ENCODE measurements around the gene EPHA3. TPM values are rescaled to one million over a fixed set of nuclear protein-coding genes. Genes with fewer than 3 reads are reported as not detected.

The EPHA3 gene
- total and polyA plus RNA-seq, 2 of the 4 experiments (the other 2 are of a cell fraction): 0.10 to 0.18 TPM

GRCh38 chr3:89252860-89253259 is 145.4 kb downstream of the EPHA3 start:
- POLR2A ChIA-PET (ENCODE audit: unreplicated experiment): no interaction called here
- Histone ChIP-seq H3K23ac (ENCODE audit: low read depth, low read length) (no peak overlapping the region), H3K9me1 (ENCODE audit: insufficient read depth, low read length) (no peaks in the 10 kb centered on the region), H3K9ac (ENCODE audit: low read depth, low read length) (no peak overlapping the region), H2AK9ac (replicated peaks; ENCODE audit: low read depth, low read length, poor library complexity) (no peak overlapping the region), H3K4me1 (ENCODE audit: control insufficient read depth, insufficient read depth, low read length) (no peaks in the 10 kb centered on the region), H4K20me1 (ENCODE audit: insufficient read depth, low read length) (no peaks in the 10 kb centered on the region), H3K4ac (ENCODE audit: low read depth, low read length) (no peak overlapping the region), H2AK5ac (ENCODE audit: low read depth, low read length) (no peak overlapping the region), H4K91ac (ENCODE audit: insufficient read depth, low read depth, low read length) (no peak overlapping the region), H3K14ac (replicated peaks; ENCODE audit: low read depth, low read length) (no peak overlapping the region), H3K27ac (ENCODE audit: insufficient read depth, low read length) (no peak overlapping the region), H3K4me3 (ENCODE audit: insufficient read depth, low read depth, low read length) (no peak overlapping the region), H3K18ac (ENCODE audit: low read depth, low read length) (no peak overlapping the region), H2BK20ac (ENCODE audit: low read depth, low read length) (no peak overlapping the region), H3K9me3 (ENCODE audit: control insufficient read depth, insufficient read depth, low read length) (no peaks in the 10 kb centered on the region), H2BK5ac (ENCODE audit: low read depth, low read length, poor library complexity, severe bottlenecking) (no peak overlapping the region), H2BK15ac (ENCODE audit: low read depth, low read length) (no peak overlapping the region), H4K5ac (ENCODE audit: low read depth, low read length) (no peak overlapping the region), H4K8ac (ENCODE audit: low read depth in 2 of 2, low read length in 2 of 2) (no peak overlapping the region), H3K79me1 (ENCODE audit: low read depth in 1 of 2, low read length in 2 of 2) (no peaks in the 10 kb centered on the region), H3K27me3 (ENCODE audit: control insufficient read depth, insufficient read depth, low read length) (no peaks in the 10 kb centered on the region), H3K36me3 (ENCODE audit: control insufficient read depth, insufficient read depth, low read length) (no peaks in the 10 kb centered on the region), H2BK120ac (ENCODE audit: low read depth, low read length) (no peak overlapping the region), H3K56ac (ENCODE audit: extremely low read depth, insufficient read depth, low read length) (no peak overlapping the region), H3K4me2 (ENCODE audit: low read depth, low read length) (no peak overlapping the region), H2AFZ (replicated peaks; ENCODE audit: low read length, poor library complexity) (no peak overlapping the region)
- no CpG with 5 or more reads among the region's 2 CpGs for WGBS, 2 experiments (ENCODE audit: extremely low coverage in 2 of 2, insufficient read length in 1 of 2)
- no TSS peak for BruUV-seq (replicated peaks)
- ATAC-seq (ENCODE audit: low read depth) (no peak), DNase-seq (no peak)
- in situ Hi-C loops (cut with MboI; ENCODE audit: low sequenced_read_pairs): no loop called here
- intact Hi-C loops (cut with micrococcal nuclease): no loop called here
- CTCF ChIA-PET: no interaction called here
- TF ChIP-seq MXI1 (IDR thresholded peaks at IDR 0.05; ENCODE audit: borderline replicate concordance, low read depth, low read length) (no peak), SMC3 (IDR thresholded peaks at IDR 0.05; ENCODE audit: low read depth, low read length) (no peak), NFE2L2 (IDR thresholded peaks at IDR 0.05; ENCODE audit: low read depth, low read length) (no peak), MAFK (IDR thresholded peaks at IDR 0.05; ENCODE audit: low read depth, low read length) (no peak), RAD21 (IDR thresholded peaks at IDR 0.05; ENCODE audit: low read length) (no peak), ELK1 (IDR thresholded peaks at IDR 0.05; ENCODE audit: borderline replicate concordance, low read depth, low read length) (no peak)
- dilution Hi-C loops (cut with HindIII; ENCODE audit: low sequenced_read_pairs, unreplicated experiment): no loop called here
